Upper lobe of right lung (tissue), 1 donor: ENCODE results near the gene PIK3R5. TPM values are rescaled to one million over a fixed set of nuclear protein-coding genes. Genes with fewer than 3 reads are reported as not detected.

Experiments used
- ATAC-seq: fragments of 200-7000 bp; cut with Tn5 transposase; one replicate; pipeline ENCODE4 v1.9.1; 2020; ENCODE audit warnings: mild to moderate bottlenecking, moderate library complexity
- DNase-seq: peaks from one replicate; pipeline ENCODE4 v3.0.0-alpha.2; 2020
- H3K27ac ChIP-seq: fragments of 200-600 bp; one replicate; pipeline ENCODE4 v1.8.0; 2022
- H3K27me3 ChIP-seq: fragments of 200-600 bp; one replicate; pipeline ENCODE4 v1.8.0; 2022; ENCODE audit warnings: mild to moderate bottlenecking
- H3K36me3 ChIP-seq: fragments of 200-600 bp; one replicate; pipeline ENCODE4 v1.8.0; 2022
- H3K4me1 ChIP-seq: fragments of 200-600 bp; one replicate; pipeline ENCODE4 v1.8.0; 2022
- H3K4me3 ChIP-seq: fragments of 200-600 bp; one replicate; pipeline ENCODE4 v1.8.0; 2022; ENCODE audit warnings: mild to moderate bottlenecking
- H3K9me3 ChIP-seq: fragments of 200-600 bp; one replicate; pipeline ENCODE4 v1.8.0; 2022
- CTCF ChIP-seq: fragments of 200-600 bp; IDR thresholded peaks from one replicate; pipeline ENCODE4 v1.8.0; 2022; ENCODE audit warnings: antibody characterized with exemption
- intact Hi-C: fragments of 100-400 bp; cut with DNase I; formaldehyde crosslinking; loops from one replicate; pipeline ENCODE4 v1.11.0; 2022
- total RNA-seq: library from RNA; stranded (reverse); fragmentation: NEBNext Ultra II Directional; extraction: Animal tissue kit (Norgen Biotek cat#: 25700); gene quantifications from one replicate; pipeline ENCODE4 v1.2.1, GENCODE V29; 2021
- donor health status: DM: no; HTN: yes; CAD: no; lungs with severe emphysema.

PIK3R5 gene
- total RNA-seq, 1 donor from 2014 or later: 37.7 TPM

- TF ChIP-seq CTCF: no peak
- Histone ChIP-seq H3K9me3 (no peaks in the 10 kb centered on the region), H3K27me3 (peaks cover 18% of the 10 kb centered on the region), H3K4me1 (no peaks in the 10 kb centered on the region), H3K4me3 (no peak overlapping the region), H3K27ac (peak overlapping the region; percentile 13), H3K36me3 (no peaks in the 10 kb centered on the region)
- DNase-seq (no peak), ATAC-seq (peak; percentile 32)
- intact Hi-C loops: no loop called here
Measured at GRCh38 chr17:8966926-8967325, 1.4 kb upstream of the PIK3R5 start.

GRCh38 chr17:8964801-8965393 is 610 bp downstream of the PIK3R5 start:
- intact Hi-C loops: no loop called here
- H3K4me3 ChIP-seq: peak overlapping the region; percentile 61
- peaks cover 18% of the 10 kb centered on the region for H3K27me3 ChIP-seq
- DNase-seq: peak; percentile 73
- H3K4me1 ChIP-seq: no peaks in the 10 kb centered on the region
- TF ChIP-seq CTCF: no peak
- no peaks in the 10 kb centered on the region for H3K9me3 ChIP-seq
- no peaks in the 10 kb centered on the region for H3K36me3 ChIP-seq
- ATAC-seq: peak; percentile 54
- H3K27ac ChIP-seq: peak overlapping the region; percentile 85

- Histone ChIP-seq H3K4me3 (peak overlapping the region; percentile 61), H3K36me3 (no peaks in the 10 kb centered on the region), H3K9me3 (no peaks in the 10 kb centered on the region), H3K27ac (no peak overlapping the region), H3K4me1 (no peaks in the 10 kb centered on the region), H3K27me3 (peaks cover 18% of the 10 kb centered on the region)
- no peak for TF ChIP-seq CTCF
- ATAC-seq (no peak), DNase-seq (no peak)
- intact Hi-C loops: no loop called here
Measured at GRCh38 chr17:8963647-8964258, 1.8 kb downstream of the PIK3R5 start.

GRCh38 chr17:8963014-8963413 is 2.5 kb downstream of the PIK3R5 start:
- DNase-seq: no peak
- Histone ChIP-seq H3K4me3 (no peak overlapping the region), H3K27me3 (peaks cover 18% of the 10 kb centered on the region), H3K4me1 (no peaks in the 10 kb centered on the region), H3K9me3 (no peaks in the 10 kb centered on the region), H3K27ac (no peak overlapping the region), H3K36me3 (no peaks in the 10 kb centered on the region)
- no peak for ATAC-seq
- TF ChIP-seq CTCF: no peak
- intact Hi-C loops: no loop called here

- no peak for ATAC-seq
- DNase-seq: no peak
- no peak overlapping the region for H3K27ac ChIP-seq
- H3K4me3 ChIP-seq: no peak overlapping the region
- H3K4me1 ChIP-seq: no peaks in the 10 kb centered on the region
- TF ChIP-seq CTCF: no peak
- intact Hi-C loops: no loop called here
- no peaks in the 10 kb centered on the region for H3K36me3 ChIP-seq
- H3K9me3 ChIP-seq: no peaks in the 10 kb centered on the region
- peaks cover 18% of the 10 kb centered on the region for H3K27me3 ChIP-seq
Measured at GRCh38 chr17:8961829-8962228, 3.7 kb downstream of the PIK3R5 start.
